NB4 (cell line): ENCODE data around the gene DHRS12.

Experiments used
- DNase-seq: peaks from one replicate; pipeline ENCODE4 v3.0.0; 2010; ENCODE audit warnings: low read depth
- H3K4me3 ChIP-seq: one replicate; pipeline ENCODE4 v1.5.1; 2011; ENCODE audit warnings: mild to moderate bottlenecking, low read depth, low read length, moderate library complexity
- MYC ChIP-seq: IDR thresholded peaks from 2 replicates; pipeline ENCODE4 v1.6.1; 2011; ENCODE audit warnings: low read depth, low read length
- POLR2A ChIP-seq: IDR thresholded peaks from 2 replicates; pipeline ENCODE4 v1.6.1; 2011; ENCODE audit warnings: mild to moderate bottlenecking; ENCODE audit not compliant: insufficient read length; ENCODE audit errors: extremely low read depth
- TF ChIP-seq, protein P1 (sequence below): IDR thresholded peaks from one replicate; pipeline ENCODE4 v1.5.1; 2012; ENCODE audit warnings: low read depth, low read length
- TF ChIP-seq, protein P2 (sequence below): IDR thresholded peaks from 2 replicates; pipeline ENCODE4 v1.6.1; 2011; ENCODE audit warnings: low read depth, low read length

Gene DHRS12

DNA sequence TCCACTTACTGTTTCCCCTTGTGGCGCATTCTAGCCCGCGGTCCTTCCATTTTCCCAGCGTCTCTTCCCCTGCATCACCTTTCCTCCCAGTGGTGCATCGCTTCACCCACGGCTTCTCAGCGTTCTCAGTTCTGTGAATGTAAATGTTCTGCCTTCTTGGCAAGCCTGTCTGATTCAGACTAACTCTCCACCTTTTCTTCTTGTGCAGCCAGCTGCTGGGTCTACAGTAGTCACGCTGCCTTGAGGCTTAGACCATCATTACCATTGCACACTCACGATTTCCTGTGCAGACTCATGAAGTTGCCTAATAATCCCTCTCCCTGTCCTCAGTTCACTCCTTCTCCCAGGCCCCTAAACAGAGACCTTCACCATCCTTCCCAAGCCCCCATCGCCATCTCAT lies 75.0 kb downstream of the DHRS12 start:
- peak overlapping the region; percentile 67 for H3K4me3 ChIP-seq
- peak; percentile 36 for TF ChIP-seq POLR2A
- TF ChIP-seq, protein P1, sequence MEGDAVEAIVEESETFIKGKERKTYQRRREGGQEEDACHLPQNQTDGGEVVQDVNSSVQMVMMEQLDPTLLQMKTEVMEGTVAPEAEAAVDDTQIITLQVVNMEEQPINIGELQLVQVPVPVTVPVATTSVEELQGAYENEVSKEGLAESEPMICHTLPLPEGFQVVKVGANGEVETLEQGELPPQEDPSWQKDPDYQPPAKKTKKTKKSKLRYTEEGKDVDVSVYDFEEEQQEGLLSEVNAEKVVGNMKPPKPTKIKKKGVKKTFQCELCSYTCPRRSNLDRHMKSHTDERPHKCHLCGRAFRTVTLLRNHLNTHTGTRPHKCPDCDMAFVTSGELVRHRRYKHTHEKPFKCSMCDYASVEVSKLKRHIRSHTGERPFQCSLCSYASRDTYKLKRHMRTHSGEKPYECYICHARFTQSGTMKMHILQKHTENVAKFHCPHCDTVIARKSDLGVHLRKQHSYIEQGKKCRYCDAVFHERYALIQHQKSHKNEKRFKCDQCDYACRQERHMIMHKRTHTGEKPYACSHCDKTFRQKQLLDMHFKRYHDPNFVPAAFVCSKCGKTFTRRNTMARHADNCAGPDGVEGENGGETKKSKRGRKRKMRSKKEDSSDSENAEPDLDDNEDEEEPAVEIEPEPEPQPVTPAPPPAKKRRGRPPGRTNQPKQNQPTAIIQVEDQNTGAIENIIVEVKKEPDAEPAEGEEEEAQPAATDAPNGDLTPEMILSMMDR, result no peak
- TF ChIP-seq, protein P2, sequence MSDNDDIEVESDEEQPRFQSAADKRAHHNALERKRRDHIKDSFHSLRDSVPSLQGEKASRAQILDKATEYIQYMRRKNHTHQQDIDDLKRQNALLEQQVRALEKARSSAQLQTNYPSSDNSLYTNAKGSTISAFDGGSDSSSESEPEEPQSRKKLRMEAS, result peak; percentile 92
- peak; percentile 91 for TF ChIP-seq MYC
- peak; percentile 95 for DNase-seq

DNA sequence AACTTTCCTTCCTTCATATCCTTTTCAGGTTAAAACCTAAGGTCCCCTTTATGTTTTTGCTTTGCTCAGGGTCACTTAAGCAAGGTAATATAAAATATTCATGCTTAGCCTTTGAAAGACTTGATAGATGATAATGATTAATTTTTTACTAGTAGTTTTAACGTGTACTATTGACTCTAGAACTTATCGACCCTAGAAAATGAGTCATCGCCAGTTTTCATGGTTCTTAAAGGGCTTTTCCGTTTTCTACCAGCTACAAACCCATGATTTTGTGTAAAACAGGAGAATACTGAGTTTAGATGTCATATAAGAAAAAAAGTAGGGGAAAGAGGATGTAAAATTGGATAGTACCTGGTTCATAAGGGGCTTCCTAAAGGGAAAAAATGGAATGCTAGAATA lies 75.7 kb downstream of the DHRS12 start:
- DNase-seq, result peak; percentile 56
- TF ChIP-seq, protein P1, result no peak
- TF ChIP-seq MYC, result no peak
- TF ChIP-seq, protein P2, result no peak
- no peak for TF ChIP-seq POLR2A
- peak overlapping the region; percentile 67 for H3K4me3 ChIP-seq

DNA sequence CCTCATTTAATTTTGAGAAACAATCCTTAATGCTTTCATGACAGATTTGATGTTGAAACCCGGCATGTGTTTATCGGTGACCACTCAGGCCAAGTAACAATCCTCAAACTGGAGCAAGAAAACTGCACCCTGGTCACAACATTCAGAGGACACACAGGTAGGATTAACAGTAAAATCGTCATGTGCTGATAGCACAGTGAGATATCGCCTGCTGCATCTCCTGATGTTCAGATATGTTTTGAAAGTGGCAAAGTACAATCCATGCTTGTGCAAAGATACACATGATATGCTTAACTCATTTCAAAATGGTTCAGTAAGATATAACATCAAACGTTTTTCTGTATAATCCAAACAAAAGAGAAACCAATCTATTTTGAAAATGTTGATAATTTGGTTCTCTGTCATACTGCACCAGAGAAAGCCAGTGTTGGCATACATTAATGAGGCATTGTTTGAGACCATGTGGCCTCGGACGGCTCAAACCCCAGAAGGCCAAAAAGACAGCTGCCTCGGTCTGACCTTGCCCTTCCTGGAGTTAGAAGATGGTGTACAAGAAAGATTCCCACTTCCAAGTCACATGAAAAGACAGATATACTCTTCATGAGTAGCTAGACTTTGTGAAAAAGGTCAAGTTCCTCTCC lies 76.2 kb downstream of the DHRS12 start:
- H3K4me3 ChIP-seq, result peak overlapping the region; percentile 67
- TF ChIP-seq, protein P2, result peak; percentile 64
- TF ChIP-seq MYC, result no peak
- DNase-seq, result peak; percentile 38

DNA sequence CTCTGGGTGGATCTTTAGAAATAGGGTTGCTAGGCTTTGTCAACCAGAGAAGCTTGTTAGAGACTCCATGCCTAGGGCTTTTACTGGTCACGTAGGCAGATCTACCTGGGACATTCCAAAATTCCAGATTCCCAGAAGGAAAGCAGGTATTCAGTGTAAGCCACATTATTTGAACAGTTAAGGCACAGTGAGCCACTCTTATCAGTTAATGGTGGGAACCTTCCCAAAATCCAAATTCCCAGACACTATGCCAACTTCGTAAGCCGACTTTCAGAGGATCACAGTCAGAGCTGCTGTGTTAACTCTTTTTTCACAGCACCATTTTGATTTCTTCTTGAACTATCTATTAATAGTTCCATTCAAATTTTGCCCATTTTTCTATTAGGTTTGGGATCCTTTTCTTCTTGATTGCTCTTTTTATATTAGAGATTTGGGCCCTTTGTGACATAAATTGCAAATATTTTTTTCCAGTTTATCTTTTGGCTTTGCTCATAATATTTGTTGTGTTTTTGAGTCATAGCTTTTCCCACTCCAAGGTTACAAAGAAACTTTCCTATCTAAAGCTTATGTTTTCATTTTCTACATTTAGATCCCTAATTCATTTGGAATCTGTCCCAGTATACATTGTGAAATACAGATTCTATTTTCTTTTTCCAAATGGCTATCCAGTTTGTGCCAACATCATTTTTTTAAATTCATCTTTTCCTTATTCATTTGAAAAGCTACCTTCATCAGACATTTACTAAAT lies 77.3 kb downstream of the DHRS12 start:
- no peak for DNase-seq
- TF ChIP-seq, protein P2, result no peak
- no peak for TF ChIP-seq MYC
- TF ChIP-seq POLR2A, result no peak
- TF ChIP-seq, protein P1, result no peak
- peak overlapping the region; percentile 67 for H3K4me3 ChIP-seq

DNA sequence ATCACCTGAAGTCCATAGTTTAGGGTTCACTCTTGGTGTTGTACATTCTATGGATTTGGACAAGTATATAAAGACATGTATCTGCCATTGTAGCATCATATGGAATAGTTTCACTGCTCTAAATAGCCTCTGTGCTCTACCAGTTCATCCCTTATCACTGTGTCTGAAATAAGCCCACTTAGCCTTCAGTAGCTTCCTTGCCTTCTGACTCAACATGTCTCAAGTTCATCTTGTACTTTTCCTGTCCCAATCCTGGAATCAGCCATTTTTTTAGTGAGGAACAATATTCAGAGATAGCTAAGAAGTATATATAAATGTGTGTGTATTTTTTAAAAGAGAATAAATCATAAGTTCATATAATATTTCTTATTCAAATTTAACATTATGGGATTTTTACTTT lies 79.2 kb downstream of the DHRS12 start:
- DNase-seq, result no peak
- no peak for TF ChIP-seq MYC
- TF ChIP-seq POLR2A, result no peak
- TF ChIP-seq, protein P1, result no peak
- TF ChIP-seq, protein P2, result no peak

DNA sequence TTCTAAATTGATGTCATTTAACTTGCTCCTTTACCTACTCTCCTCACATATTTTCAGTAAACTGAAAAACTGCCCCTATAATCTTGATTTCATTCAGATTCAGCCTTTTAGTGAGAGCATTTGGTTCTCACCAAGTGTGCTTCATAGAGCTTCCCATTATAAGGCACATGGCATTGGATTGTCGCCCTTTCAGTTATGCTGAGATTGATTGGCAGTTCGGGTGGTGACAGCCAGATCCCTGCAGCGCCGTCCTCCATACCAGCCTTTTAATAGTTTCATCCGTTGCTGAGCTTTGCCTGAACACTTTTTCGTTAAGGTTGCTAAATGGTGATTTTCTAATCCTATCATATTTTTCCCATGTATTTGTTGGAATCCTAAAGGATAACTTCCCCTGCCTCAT lies 80.4 kb downstream of the DHRS12 start:
- no peak for DNase-seq
- H3K4me3 ChIP-seq, result no peak overlapping the region
- TF ChIP-seq, protein P1, result no peak
- TF ChIP-seq MYC, result no peak
- no peak for TF ChIP-seq POLR2A
- TF ChIP-seq, protein P2, result no peak

More for the DNA sequence above, 79.2 kb downstream of the DHRS12 start:
- H3K4me3 ChIP-seq, result no peak overlapping the region
